NCI-H1092 (cell line): ENCODE measurements around the gene SH3GL1.

Source experiments
- DNase-seq: peaks from one replicate; lab custom pipeline; 2025; lab: John Stamatoyannopoulos, UW

Gene SH3GL1

GRCh38 chr19:4375164-4376027 lies 25.0 kb downstream of the SH3GL1 start:
- no peak for DNase-seq

GRCh38 chr19:4374498-4375163 lies 25.7 kb downstream of the SH3GL1 start:
- DNase-seq = no peak

- DNase-seq = no peak
Observed at GRCh38 chr19:4373601-4374497, 26.5 kb downstream of the SH3GL1 start.

GRCh38 chr19:4373013-4373367 lies 27.4 kb downstream of the SH3GL1 start:
- no peak for DNase-seq

GRCh38 chr19:4372165-4373012 lies 28.0 kb downstream of the SH3GL1 start:
- no peak for DNase-seq

GRCh38 chr19:4371247-4372164 lies 28.8 kb downstream of the SH3GL1 start:
- no peak for DNase-seq

- no peak for DNase-seq
Observed at GRCh38 chr19:4370418-4371041, 29.8 kb downstream of the SH3GL1 start.

- DNase-seq = no peak
Observed at GRCh38 chr19:4369888-4370260, 30.5 kb downstream of the SH3GL1 start.

GRCh38 chr19:4369109-4369887 lies 31.0 kb downstream of the SH3GL1 start:
- no peak for DNase-seq

GRCh38 chr19:4368128-4368820 lies 32.1 kb downstream of the SH3GL1 start:
- no peak for DNase-seq

- DNase-seq = no peak
Observed at GRCh38 chr19:4367781-4368127, 32.6 kb downstream of the SH3GL1 start.

GRCh38 chr19:4367336-4367723 lies 33.0 kb downstream of the SH3GL1 start:
- DNase-seq = no peak

- no peak for DNase-seq
Observed at GRCh38 chr19:4366666-4367335, 33.5 kb downstream of the SH3GL1 start.

- no peak for DNase-seq
Observed at GRCh38 chr19:4365791-4366665, 34.3 kb downstream of the SH3GL1 start.

GRCh38 chr19:4365341-4365740 lies 35.0 kb downstream of the SH3GL1 start:
- DNase-seq = no peak

- no peak for DNase-seq
Observed at GRCh38 chr19:4363571-4364304, 36.6 kb downstream of the SH3GL1 start.
